ENCODE data around the gene CHMP5.

CHMP5 gene

GRCh38 chr9:33277484-33277883 is 12.6 kb downstream of the CHMP5 start:
- no peak for TF ChIP-seq CTCF (IDR thresholded peaks at IDR 0.05; ENCODE audit: low read depth, low read length)
- no peak for DNase-seq (ENCODE audit: extremely low read depth, low read depth)

- no peak for TF ChIP-seq CTCF (IDR thresholded peaks at IDR 0.05; ENCODE audit: low read depth, low read length)
- DNase-seq (ENCODE audit: extremely low read depth, low read depth), result no peak
Measured at GRCh38 chr9:33285502-33285901, 20.7 kb downstream of the CHMP5 start.

- peak; percentile 54 for DNase-seq (ENCODE audit: extremely low read depth, low read depth)
- TF ChIP-seq CTCF (IDR thresholded peaks at IDR 0.05; ENCODE audit: low read depth, low read length), result peak; percentile 85
Measured at GRCh38 chr9:33287087-33287490, 22.2 kb downstream of the CHMP5 start.

- DNase-seq (ENCODE audit: extremely low read depth, low read depth), result no peak
- no peak for TF ChIP-seq CTCF (IDR thresholded peaks at IDR 0.05; ENCODE audit: low read depth, low read length)
Measured at GRCh38 chr9:33288235-33288634, 23.4 kb downstream of the CHMP5 start.

GRCh38 chr9:33288828-33289483 is 24.1 kb downstream of the CHMP5 start:
- DNase-seq (ENCODE audit: extremely low read depth, low read depth), result no peak
- TF ChIP-seq CTCF (IDR thresholded peaks at IDR 0.05; ENCODE audit: low read depth, low read length), result no peak

- no peak for TF ChIP-seq CTCF (IDR thresholded peaks at IDR 0.05; ENCODE audit: low read depth, low read length)
- DNase-seq (ENCODE audit: extremely low read depth, low read depth), result no peak
Measured at GRCh38 chr9:33289496-33289895, 24.6 kb downstream of the CHMP5 start.

- DNase-seq (ENCODE audit: extremely low read depth, low read depth), result no peak
- TF ChIP-seq CTCF (IDR thresholded peaks at IDR 0.05; ENCODE audit: low read depth, low read length), result no peak
Measured at GRCh38 chr9:33289936-33290246, 25.0 kb downstream of the CHMP5 start.
